Activated naive CD4-positive, alpha-beta T cell (primary cell): ENCODE data around the gene CDC16.
"Not testable (repeated sequence)": the region's sequence is repeated elsewhere in the genome, so short reads cannot be mapped to it uniquely, and the experiment has no call there.

Source experiments
- DNase-seq, 4 experiments: peaks; one replicate each; lab custom pipeline; 2025; lab: John Stamatoyannopoulos, UW

CDC16 gene, protein sequence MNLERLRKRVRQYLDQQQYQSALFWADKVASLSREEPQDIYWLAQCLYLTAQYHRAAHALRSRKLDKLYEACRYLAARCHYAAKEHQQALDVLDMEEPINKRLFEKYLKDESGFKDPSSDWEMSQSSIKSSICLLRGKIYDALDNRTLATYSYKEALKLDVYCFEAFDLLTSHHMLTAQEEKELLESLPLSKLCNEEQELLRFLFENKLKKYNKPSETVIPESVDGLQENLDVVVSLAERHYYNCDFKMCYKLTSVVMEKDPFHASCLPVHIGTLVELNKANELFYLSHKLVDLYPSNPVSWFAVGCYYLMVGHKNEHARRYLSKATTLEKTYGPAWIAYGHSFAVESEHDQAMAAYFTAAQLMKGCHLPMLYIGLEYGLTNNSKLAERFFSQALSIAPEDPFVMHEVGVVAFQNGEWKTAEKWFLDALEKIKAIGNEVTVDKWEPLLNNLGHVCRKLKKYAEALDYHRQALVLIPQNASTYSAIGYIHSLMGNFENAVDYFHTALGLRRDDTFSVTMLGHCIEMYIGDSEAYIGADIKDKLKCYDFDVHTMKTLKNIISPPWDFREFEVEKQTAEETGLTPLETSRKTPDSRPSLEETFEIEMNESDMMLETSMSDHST

DNA sequence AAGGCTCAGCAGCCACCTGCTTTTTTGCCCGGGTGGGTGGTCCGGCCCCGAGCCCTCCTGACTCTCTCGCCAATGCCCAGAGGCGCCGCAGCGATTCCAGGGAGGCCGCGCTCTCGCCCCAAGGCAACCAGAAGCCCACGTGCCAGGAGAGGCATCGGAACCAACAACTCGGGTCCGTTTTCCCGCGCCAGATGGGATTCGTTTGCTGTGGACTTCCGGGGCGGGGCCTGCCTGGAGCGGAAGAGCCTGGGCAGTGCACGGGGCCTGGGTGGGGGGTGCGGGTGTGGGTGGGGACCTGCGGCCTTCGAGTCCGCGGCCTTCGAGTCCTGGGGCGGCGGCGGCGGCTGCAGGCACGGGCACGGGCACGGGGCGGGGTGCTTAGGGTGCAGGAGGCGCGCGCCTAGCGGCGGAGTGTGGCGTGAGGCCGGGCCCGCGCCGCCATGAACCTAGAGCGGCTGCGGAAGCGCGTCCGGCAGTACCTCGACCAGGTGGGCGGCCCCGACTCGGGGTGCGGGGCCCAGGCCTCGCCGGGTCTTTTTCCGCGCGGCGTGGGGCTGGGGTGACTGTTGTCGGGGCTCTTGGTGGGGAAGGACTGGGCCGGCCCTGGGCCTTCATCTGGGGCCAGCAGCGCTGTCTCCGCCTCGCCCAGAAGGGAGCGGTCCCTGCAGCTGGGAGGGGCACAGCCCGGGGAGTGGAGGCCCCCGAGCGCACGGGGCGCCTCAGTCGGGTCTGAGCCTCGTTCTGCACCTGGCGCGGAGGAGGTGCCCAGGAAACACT lies at the start of gene CDC16:
TSS of gene CDC16 (plus strand) at position 253 of the 777 bp plus-strand sequence. CDS start at position 441, 188 bp downstream.
- peak; percentile 67 to 85 (median 78) for DNase-seq

DNA sequence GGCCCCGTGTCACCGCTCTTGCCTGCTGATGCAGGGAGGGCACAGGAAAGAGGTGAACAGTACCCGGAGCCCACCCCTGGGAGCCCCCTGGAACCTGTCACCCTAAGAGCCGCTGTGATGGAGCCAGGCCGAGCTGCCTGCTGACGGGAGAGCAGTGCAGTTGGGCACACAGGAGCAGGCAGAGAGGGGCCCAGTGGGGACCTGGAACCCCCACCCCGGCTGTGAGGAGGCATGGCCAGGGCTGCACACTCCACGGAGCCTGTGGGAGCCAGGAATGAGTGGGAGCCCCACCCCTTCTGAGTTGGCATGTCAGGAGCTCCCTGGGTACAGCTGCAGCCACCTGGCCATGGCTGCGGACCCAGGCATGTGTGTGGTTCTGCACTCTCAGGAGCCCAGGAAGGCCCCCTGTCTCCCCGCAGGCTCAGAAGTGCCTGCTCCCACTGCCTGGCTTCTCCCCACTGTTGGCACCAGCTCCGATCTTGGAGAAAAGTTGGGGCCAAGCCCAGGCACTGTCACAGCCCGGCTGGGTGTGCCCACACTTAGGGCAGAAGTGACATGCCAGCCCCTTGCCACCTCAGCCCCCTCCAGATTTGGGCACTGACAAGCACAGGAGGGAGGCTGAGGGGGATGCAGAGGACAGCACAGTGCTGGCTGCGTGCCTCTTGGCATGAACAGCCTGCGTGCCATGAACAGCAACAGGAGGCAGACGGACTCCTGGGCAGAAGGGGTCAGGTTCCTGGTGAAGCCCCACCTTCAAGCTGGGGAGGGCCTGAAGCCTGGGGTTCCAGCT lies 49.3 kb upstream of the CDC16 start:
- no peak for DNase-seq

DNA sequence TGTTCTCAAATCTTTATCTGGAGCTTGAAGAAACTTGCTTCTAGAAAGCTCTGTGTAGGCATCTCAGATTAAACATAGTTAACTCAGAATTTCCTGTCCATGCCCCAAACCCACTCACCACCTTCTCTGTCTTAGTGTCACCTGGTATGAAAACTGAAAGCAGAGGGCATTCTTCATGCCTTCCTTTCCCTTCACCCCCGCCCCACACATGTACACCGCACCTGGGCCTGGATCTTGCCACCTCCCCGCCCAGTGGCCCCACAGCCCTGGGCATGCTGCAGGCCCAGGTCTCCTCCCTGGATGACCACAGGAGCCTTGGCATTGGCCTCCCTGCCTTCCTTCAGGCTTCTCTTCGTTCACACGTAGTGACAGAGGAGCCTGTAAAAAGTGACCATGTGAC lies 39.8 kb upstream of the CDC16 start:
- DNase-seq = no peak

DNA sequence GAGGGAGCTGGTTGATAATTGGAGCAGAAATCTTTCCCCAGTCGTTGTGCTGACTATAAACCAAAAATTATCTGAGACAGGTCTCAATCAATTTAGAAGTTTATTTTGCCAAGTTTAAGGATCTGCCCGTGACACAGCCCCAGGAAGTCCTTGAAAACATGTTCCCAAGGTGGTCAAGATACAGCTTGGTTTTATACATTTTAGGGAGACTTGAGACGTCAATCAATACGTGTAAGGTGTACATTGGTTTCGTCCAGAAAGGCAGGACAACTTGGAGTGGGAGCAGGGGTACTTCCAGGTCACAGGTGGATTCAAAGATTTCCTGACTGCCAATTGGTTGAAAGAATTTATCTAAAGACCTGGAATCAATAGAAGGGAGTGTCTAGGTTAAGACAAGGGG lies 38.1 kb upstream of the CDC16 start:
- no peak for DNase-seq

DNA sequence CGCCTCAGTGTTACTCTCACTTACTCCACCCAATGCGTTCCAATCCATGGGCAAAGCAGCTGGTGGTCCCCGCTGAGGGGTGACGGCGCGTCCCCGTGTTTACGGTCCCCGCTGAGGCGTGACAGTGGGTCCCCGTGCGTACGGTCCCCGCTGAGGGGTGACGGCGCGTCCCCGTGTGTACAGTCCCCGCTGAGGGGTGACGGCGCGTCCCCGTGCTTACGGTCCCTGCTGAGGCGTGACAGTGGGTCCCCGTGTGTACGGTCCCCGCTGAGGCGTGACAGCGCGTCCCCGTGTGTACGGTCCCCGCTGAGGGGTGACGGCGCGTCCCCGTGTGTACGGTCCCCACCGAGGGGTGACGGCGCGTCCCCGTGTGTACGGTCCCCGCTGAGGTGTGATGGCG lies 36.1 kb upstream of the CDC16 start:
- DNase-seq = no peak

DNA sequence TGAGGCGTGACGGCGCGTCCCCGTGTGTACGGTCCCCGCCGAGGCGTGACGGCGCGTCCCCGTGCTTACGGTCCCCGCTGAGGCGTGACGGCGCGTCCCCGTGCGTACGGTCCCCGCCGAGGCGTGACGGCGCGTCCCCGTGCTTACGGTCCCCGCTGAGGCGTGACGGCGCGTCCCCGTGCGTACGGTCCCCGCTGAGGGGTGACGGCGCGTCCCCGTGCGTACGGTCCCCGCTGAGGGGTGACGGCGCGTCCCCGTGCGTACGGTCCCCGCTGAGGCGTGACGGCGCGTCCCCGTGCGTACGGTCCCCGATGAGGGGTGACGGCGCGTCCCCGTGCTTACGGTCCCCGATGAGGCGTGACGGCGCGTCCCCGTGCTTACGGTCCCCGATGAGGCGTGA lies 35.2 kb upstream of the CDC16 start:
- DNase-seq = not testable (repeated sequence)

DNA sequence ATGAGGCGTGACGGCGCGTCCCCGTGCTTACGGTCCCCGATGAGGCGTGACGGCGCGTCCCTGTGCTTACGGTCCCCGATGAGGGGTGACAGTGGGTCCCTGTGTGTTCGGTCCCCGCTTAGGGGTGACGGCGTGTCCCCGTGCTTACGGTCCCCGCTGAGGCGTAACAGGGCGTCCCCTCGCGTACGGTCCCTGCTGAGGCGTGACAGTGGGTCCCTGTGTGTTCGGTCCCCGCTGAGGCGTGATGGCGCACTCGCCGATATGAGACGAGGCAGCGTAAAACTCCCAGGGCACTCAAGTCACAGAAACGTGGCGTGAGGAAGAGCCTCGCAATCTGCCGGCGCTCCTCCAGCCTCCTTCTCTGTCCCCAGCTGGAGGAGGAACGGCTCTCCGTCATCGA lies 34.7 kb upstream of the CDC16 start:
- DNase-seq = no peak

DNA sequence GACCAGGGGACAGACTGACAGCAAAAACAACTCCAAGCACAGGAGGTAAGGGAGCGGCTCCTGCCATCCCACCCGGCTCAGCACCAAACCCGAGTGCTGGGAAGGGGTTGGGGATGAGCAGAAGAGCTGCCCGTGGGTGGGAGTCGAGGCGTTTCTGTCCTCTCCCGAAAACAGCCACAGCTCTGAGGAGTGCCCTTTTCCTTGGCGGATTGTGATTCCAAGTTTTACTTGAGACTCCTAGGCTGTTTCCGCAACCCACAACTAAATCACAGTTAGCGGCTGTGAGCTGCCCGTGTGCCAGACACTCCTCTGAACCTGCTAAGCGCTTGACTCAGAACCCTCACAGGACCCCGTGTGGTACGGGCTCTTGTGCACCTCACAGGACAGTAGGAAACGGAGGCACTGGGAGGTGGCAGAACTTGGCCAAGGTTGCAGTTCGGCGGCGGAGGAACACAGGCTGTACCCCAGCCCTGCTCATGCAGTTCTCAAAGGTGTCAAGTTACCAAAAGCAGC lies 34.2 kb upstream of the CDC16 start:
- no peak for DNase-seq

DNA sequence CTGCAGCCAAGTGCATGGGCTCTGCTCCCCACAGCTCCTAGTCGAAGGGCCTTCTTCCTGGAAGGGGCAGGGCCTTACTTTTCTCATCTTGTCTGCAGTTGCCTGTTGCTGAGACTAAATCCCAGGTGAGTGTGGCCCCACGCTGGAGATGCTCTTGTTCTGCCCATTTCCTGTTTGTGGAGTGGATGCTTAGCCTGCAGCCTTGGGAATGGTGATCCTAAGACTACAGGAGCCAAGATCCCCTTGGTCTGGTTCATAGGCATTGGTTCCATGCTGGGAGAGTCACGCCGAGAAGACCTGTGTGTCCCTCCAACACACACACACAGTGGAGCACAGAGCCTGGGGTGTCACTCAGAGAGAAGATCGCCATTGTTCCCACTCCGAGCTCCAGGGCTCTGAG lies 32.1 kb upstream of the CDC16 start:
- no peak for DNase-seq

DNA sequence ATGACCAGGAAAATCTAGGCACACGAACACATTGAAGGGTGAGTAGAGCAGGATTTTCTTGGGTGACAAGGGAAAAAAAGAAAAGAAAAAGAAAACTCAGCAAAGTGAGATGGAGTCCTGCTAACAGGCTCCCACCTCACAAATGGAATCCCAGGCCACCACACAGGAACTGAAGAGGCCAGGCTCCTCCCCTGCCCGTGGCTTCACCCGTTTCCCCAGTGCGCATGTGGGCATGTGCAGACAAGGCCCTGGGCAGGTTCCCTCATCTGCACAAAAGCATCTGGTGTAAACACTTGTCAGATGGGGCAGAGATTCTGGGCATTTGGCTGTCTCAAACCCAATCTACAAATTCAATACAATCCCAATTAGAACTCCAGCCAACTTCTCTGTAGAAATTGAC lies 31.2 kb upstream of the CDC16 start:
- DNase-seq = peak in 1 of 4 experiments; percentile 17

DNA sequence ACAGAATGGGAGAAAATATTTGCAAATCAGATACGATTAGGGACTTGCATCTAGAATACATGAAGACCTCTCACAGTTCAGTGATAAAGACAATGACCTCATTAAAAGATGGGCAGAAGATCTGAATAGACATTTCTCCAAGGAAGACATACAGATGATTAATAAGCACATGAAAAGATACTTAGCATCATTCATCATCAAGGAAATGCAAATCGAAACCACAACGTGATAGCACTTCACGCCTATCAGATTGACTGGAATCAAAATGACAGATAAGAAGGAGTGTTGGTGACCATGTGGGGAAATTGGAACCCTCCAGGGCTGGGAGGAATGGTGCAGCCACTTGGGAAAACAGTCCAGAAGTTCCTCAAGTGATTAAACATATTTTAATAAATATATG lies 29.8 kb upstream of the CDC16 start:
- DNase-seq = no peak

DNA sequence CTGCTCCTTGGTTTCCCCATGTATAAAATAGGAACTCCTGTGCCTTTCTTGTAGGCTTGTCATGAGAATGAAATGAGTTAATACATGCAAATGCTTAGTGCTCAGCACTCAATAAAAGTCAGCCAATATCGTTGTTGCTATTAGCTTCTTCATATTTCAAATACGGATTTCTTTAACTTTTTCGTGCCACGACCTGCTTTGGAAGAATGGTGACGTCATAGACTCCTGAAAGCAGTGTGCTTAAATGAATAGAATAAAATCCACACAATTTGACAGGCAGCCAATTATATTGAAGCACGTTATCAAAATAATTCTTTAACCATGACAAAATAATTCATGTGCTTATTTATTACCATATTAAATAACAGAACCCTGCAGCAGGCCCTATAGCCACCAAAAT lies 26.6 kb upstream of the CDC16 start:
- no peak for DNase-seq

DNA sequence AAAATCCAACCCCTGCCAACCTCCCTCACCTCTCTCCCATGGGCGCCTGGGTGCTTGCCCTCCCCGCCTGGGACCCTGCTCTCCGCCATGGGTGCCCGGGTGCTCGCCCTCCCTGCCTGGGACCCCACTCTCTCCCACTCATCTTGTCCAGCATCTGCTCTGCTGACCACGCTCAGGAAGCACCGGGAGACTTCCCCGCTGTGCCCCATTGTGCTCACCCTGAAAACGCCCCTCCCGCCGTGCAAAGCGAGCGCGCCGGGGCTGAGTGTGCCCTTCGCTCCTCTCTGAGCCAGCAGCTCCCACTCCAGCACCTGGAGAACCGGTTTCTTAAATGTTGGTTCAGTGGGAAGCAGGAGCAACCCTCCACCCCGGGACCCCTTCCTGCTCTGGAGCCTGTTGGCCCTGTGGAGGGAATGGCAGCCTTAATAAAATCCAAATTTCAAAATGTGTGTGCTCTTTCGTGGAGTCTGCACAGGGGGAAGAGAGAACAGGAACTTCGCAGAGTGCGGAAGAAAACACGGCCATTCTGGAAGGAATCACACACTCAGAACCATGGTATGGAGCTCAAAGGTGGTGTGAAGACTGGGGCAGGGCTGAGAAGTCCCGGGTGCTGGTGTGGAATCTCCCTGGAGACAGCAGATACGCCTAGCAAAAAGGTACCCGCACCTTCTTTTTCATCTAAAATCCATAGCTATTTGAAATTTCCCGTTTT lies 23.1 kb upstream of the CDC16 start:
- no peak for DNase-seq

DNA sequence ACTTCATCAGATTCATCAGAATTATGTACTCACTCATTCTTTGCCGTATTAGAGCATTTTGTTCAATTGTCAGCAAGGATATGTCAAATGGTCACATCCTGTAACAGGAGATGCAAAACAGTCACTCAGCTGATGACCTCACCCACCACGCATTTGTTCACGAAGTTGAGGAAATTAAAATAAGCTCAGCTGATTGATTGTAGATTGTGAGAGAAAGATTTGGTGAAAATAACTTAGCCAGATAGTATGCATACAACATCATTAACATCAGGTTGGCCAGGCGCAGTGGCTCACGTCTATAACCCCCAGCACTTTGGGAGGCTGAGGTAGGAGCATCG lies 22.6 kb upstream of the CDC16 start:
- DNase-seq = no peak

DNA sequence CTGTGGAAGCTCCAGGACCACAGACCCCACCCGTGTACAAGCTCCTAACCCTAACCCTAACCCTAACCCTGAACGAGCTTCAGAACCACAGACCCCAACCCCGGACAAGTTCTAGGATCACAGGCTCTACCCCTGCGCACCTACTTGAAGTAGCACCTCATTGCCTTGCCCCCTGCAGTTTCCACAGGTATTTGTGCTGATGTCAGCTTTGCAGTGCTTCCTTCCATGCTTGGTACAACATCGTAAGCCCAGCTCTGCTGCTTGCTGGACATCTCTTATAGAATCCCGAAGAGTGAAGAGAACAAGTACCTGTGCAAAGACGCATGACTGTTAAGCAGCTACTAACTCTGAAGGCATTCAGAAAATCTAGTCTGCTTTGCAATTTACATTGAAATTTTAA lies 20.7 kb upstream of the CDC16 start:
- DNase-seq = no peak

DNA sequence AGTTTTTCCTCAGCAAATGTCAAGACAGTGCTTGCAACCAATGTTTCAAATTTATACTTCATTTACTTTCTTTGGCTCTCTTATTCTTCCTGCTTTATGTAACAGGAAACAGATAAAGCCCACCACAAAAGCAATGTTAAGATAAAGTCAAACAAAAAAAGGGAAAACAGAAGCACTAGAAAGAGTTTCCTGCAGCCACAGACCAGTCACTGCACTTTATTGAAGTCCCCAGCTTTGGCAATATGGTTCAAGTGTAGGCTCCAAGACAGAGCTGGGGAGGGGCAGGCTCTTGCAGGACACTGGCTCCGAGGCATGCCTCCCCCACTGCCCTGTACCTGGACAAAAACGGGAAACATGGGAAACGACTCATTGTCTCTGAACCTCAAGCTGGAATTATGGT lies 15.3 kb upstream of the CDC16 start:
- no peak for DNase-seq

DNA sequence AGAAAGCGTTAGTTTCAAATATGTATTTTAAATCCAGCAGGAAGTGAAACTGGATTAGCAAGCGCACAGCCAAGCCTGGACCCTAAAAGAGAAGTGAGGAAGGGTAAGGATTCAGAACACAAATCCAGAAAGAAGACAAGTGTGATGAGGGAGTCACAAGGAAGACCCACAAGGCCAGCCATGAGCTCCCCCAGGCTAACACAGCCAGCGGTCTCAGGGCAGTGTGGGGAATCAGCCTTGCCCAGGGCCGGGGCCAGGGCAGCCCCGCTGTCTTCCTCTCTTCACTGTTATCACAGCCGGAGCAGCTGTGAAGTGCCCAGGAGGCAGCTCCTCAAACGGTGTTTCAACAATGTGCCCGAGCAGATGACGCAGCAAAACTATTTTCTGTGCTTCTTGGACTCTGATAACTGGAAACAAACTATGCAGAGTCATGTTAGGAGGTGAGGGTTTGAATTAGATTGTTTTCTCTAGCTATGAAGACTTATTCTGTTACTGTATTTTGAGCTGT lies 12.2 kb upstream of the CDC16 start:
- DNase-seq = no peak

DNA sequence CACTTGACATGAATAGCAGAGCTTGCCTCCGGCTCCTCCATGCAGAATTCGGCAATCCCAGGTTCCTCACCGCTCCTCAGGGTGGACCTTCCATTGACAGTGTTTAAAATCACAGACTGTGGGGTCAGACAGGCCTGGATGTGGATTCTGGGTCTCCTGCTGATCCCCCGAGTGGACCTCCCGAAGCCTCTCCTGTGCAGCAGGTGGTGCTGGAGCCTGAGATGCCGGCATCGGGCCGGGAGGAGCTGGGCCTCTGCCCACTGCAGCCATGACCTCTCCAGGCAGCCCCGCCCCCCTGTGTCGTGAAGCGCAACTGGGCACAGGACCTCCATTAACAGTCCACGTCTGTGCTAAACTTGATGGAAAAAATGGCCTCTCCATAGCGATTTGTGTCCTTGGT lies 10.5 kb upstream of the CDC16 start:
- no peak for DNase-seq

DNA sequence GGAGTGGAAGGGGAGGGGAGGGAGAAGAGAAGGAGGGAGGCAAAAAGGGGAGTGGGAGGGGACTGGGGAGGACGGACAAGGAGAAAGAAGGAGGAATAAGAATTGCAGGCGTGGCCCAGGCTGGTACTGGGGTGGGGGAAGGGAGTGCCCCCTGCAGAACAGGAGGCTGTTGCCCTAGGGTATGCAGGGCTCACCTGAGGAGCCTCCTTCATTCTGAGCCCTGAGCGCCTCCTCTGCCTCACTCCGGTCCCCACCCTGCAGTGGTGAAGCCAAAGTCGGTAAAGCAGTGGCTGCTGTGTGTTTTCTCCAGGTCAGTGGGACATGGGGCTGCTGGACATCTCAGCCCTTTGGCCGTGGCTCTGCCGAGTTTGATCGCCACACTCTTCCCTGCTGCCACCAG lies 9.1 kb upstream of the CDC16 start:
- peak in 2 of 4 experiments; percentile 11 to 12 for DNase-seq

DNA sequence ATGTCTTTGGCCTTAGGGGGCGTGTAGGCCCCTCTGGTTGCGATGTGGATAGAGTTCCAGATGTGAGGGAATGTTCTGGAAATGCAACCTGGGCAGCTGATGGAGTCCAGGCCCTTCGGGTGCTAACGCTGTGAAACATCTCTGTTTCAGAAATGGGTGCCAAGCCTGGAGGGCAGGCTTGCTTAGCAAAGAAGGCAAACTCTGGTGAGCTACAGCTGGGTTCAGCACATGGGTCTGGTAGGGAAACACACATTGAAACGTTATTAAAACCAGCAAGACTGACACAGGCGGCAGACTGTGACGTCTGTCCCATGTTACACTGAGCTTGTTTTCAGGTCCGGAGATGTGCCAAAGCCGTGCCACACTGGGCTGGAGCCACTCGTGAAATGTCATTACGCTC lies 8.6 kb upstream of the CDC16 start:
- DNase-seq = peak in 2 of 4 experiments; percentile 12 to 13

DNA sequence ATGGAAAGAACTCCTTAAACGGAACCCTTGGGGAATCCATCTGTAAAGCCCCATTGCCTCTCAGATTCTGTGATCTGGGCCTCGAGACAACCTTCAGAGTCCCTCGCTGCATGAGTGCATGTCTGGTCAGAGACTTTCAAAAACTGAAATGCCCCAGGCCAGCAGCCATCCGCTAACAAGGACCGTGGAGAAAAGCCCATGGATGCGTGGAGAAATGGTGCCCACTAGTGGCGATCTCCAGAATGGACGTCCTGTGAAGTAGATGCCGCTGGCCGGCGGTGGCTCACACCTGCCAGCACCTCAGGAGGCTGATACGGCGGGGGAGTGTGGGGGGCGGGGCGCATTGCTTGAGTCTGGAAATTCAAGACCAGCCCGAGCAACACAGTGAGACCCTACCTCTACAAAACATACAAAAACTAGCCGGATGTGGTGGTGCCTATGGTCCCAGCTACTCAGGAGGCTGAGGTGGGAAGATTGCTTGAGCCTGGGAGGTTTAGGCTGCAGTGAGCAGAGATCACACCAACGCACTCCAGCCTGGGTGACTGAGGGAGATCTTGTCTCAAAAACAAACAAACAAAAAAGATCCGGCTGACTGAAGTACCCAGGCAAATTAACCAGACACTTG lies 7.9 kb upstream of the CDC16 start:
- DNase-seq = peak; percentile 60 to 75 (median 72)
